ENCODE data around the gene GTF2A1. TPM values are rescaled to one million over a fixed set of nuclear protein-coding genes. Genes with fewer than 3 reads are reported as not detected.

GTF2A1 gene
- total RNA-seq, 1 donor from 2014 or later: 42.0 TPM

DNA sequence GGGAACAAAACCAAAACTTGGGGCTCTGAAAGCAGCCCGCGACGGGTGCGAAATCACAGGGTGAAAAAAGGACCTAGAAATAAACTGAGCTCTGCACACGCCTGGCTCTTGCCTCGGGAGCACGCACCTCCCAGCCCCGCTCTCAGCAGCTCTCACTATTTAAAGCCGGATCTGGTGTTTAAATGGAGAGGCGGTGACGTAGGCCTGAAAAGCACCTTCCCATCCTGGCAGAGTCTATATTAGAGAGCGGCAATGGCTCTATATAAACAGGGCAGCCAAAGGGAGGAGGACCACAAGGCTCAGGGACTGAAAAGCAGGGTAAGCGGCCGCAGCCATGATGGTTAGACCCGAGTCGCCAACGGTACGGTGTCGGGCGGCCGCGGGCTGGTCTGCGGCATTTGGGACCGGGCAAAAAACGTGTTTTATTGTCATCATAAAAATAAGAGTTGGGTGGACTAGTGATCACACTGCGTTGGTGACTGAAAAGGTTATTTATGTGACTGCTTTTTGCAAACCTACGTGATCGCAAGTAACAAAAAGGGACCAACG lies 1.5 kb downstream of the GTF2A1 start:
- Mint-ChIP-seq H3K27ac (ENCODE audit: unreplicated experiment) (peak overlapping the region; percentile 100), H3K9me3 (no peaks in the 10 kb centered on the region), H3K36me3 (ENCODE audit: low read depth) (peaks cover 8% of the 10 kb centered on the region), H3K27me3 (ENCODE audit: low read depth) (peaks cover 8% of the 10 kb centered on the region), H3K4me1 (peaks cover 43% of the 10 kb centered on the region), H3K4me3 (peak overlapping the region; percentile 100)
- TF ChIP-seq, protein P1, sequence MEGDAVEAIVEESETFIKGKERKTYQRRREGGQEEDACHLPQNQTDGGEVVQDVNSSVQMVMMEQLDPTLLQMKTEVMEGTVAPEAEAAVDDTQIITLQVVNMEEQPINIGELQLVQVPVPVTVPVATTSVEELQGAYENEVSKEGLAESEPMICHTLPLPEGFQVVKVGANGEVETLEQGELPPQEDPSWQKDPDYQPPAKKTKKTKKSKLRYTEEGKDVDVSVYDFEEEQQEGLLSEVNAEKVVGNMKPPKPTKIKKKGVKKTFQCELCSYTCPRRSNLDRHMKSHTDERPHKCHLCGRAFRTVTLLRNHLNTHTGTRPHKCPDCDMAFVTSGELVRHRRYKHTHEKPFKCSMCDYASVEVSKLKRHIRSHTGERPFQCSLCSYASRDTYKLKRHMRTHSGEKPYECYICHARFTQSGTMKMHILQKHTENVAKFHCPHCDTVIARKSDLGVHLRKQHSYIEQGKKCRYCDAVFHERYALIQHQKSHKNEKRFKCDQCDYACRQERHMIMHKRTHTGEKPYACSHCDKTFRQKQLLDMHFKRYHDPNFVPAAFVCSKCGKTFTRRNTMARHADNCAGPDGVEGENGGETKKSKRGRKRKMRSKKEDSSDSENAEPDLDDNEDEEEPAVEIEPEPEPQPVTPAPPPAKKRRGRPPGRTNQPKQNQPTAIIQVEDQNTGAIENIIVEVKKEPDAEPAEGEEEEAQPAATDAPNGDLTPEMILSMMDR (conservative IDR thresholded peaks at IDR 0.05): no peak
- DNase-seq (ENCODE audit: low read depth, low spot score): peak; percentile 86

DNA sequence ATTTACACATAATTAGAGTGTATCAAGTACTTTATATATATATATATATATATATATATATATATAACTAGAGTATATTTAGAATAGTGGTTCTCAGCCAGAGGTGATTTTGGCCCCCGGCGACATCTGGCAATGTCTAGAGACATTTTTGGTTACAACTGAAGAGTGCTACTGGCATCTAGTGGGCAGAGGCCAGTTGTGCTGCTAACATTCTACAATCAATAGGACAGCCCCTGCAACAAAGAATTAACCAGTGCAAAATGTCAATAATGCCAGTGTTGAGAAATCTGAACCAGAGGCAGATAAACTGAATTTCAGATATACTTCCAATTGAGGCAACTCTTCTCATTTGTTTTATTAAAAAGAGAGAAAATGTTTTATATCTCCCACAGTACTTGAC lies 8.9 kb downstream of the GTF2A1 start:
- H3K4me3 Mint-ChIP-seq: no peak overlapping the region
- TF ChIP-seq, protein P1 (conservative IDR thresholded peaks at IDR 0.05): peak; percentile 56
- H3K9me3 Mint-ChIP-seq: no peaks in the 10 kb centered on the region
- H3K36me3 Mint-ChIP-seq (ENCODE audit: low read depth): peaks cover 31% of the 10 kb centered on the region
- H3K27me3 Mint-ChIP-seq (ENCODE audit: low read depth): no peaks in the 10 kb centered on the region
- H3K4me1 Mint-ChIP-seq: peaks cover 30% of the 10 kb centered on the region
- no peak overlapping the region for H3K27ac Mint-ChIP-seq (ENCODE audit: unreplicated experiment)
- no peak for DNase-seq (ENCODE audit: low read depth, low spot score)

DNA sequence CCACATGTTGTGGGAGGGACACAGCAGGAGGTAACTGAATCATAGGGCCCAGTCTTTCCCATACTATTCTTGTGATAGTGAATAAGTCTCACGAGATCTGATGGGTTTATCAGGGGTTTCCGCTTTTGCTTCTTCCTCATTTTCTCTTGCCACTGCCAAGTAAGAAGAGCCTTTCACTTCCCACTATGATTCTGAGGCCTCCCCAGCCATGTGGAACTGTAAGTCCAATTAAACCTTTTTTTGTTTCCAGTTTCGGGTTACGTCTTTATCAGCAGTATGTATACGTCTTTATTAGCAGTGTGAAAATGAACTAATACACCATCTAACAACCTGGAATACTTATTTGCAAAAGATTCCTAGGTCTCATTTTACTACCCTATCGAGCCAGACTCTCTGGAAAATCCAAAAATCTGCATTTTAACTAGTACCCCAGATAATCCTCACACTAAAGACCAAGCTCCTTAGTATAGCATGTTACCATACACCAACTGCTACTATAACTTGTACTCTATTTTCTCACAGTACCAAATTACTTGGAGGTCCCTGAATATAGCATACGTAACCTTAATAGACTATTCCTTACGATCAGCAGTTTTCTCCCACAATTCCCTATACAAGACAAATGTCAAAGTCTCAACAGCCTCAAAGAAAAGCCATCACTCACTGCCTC lies 11.5 kb downstream of the GTF2A1 start:
- no peaks in the 10 kb centered on the region for H3K9me3 Mint-ChIP-seq
- DNase-seq (ENCODE audit: low read depth, low spot score): no peak
- H3K4me3 Mint-ChIP-seq: no peak overlapping the region
- no peaks in the 10 kb centered on the region for H3K27me3 Mint-ChIP-seq (ENCODE audit: low read depth)
- peaks cover 22% of the 10 kb centered on the region for H3K4me1 Mint-ChIP-seq
- no peak overlapping the region for H3K27ac Mint-ChIP-seq (ENCODE audit: unreplicated experiment)
- TF ChIP-seq, protein P1 (conservative IDR thresholded peaks at IDR 0.05): no peak
- peaks cover 33% of the 10 kb centered on the region for H3K36me3 Mint-ChIP-seq (ENCODE audit: low read depth)

DNA sequence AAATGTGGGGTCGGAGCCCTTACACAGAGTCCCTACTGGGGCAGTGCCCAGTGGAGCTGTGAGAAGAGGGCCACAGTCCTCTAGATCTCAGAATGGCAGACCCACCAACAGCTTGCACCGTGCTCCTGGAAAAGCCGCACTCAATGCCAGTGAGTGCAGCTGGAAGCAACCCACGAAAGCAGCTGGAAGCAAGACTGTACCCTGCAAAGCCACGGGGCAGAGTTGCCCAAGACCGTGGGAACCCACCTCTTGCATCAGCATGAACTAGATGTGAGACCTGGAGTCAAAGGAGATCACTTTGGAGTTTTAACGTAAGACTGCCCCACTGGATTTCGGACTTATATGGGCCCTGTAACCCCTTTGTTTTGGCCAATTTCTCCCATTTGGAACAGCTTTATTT lies 12.3 kb downstream of the GTF2A1 start:
- H3K27ac Mint-ChIP-seq (ENCODE audit: unreplicated experiment): no peak overlapping the region
- peaks cover 22% of the 10 kb centered on the region for H3K4me1 Mint-ChIP-seq
- H3K9me3 Mint-ChIP-seq: no peaks in the 10 kb centered on the region
- no peaks in the 10 kb centered on the region for H3K27me3 Mint-ChIP-seq (ENCODE audit: low read depth)
- H3K36me3 Mint-ChIP-seq (ENCODE audit: low read depth): peaks cover 33% of the 10 kb centered on the region
- TF ChIP-seq, protein P1 (conservative IDR thresholded peaks at IDR 0.05): no peak
- H3K4me3 Mint-ChIP-seq: no peak overlapping the region
- DNase-seq (ENCODE audit: low read depth, low spot score): no peak

DNA sequence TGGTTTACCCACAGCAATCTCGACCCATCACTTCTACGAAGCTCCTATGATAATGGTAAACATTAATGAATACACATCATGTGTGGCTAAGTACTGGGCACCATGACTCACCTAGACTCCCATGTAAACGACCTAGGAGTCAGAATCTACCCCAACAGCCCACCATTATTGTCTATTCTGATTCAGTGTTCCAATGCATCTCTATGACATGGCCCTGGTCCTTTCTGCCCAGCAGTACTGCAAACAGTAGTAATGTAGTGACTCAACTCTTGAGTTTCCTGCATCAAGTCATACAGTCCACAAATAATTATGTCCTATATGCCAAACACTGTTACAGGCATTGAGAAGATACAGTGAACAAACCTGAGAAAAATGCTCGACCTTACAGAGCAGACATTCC lies 14.6 kb downstream of the GTF2A1 start:
- H3K36me3 Mint-ChIP-seq (ENCODE audit: low read depth): peaks cover 34% of the 10 kb centered on the region
- H3K4me3 Mint-ChIP-seq: no peak overlapping the region
- no peak overlapping the region for H3K27ac Mint-ChIP-seq (ENCODE audit: unreplicated experiment)
- no peaks in the 10 kb centered on the region for H3K27me3 Mint-ChIP-seq (ENCODE audit: low read depth)
- TF ChIP-seq, protein P1 (conservative IDR thresholded peaks at IDR 0.05): no peak
- DNase-seq (ENCODE audit: low read depth, low spot score): no peak
- peaks cover 14% of the 10 kb centered on the region for H3K4me1 Mint-ChIP-seq
- no peaks in the 10 kb centered on the region for H3K9me3 Mint-ChIP-seq

Data from neural crest cell (in vitro differentiated cells).